CD4-positive, alpha-beta memory T cell (primary cell): Measurements from ENCODE around the gene AP2A2. TPM values are rescaled to one million over a fixed set of nuclear protein-coding genes. Genes with fewer than 3 reads are reported as not detected.
A peak's percentile ranks its signal among the peaks of the same experiment; 100 is the strongest.

ENCODE experiments used
- CTCF ChIA-PET: fragments of 350-600 bp; sonication (Branson Sonifier 250); formaldehyde crosslinking; loops from one replicate; lab custom pipeline; 2021; ENCODE audit warnings: inconsistent platforms; ENCODE audit not compliant: partially characterized antibody; lab: Charles Lee
- POLR2A ChIA-PET: fragments of 350-600 bp; sonication (Branson Sonifier 250); formaldehyde crosslinking; loops from one replicate; lab custom pipeline; 2021; ENCODE audit not compliant: partially characterized antibody; lab: Charles Lee
- DNase-seq, 5 donors: peaks; one replicate each; pipeline versions ENCODE4 v3.0.0 to v3.0.0-alpha.2; 2020 to 2022; ENCODE audit warnings: mixed read lengths in 1 of 5
- H3K27ac ChIP-seq: one replicate; pipeline ENCODE4 v1.7.0; 2013; ENCODE audit warnings: low read depth, low read length
- H3K27me3 ChIP-seq: 2 replicates; pipeline ENCODE4 v1.7.0; 2013; ENCODE audit warnings: mild to moderate bottlenecking, low read length, moderate library complexity; ENCODE audit not compliant: insufficient read depth
- H3K36me3 ChIP-seq: 2 replicates; pipeline ENCODE4 v1.7.0; 2013; ENCODE audit warnings: mild to moderate bottlenecking, low read length, moderate library complexity; ENCODE audit not compliant: insufficient read depth
- H3K4me1 ChIP-seq: 2 replicates; pipeline ENCODE4 v1.7.0; 2013; ENCODE audit warnings: mild to moderate bottlenecking, low read length, moderate library complexity; ENCODE audit not compliant: insufficient read depth
- H3K4me3 ChIP-seq, 2 donors: one replicate each; pipeline ENCODE4 v1.7.0; 2013; ENCODE audit warnings: low read length in 2 of 2, mild to moderate bottlenecking in 1 of 2
- H3K9me3 ChIP-seq, 2 donors: one replicate each; pipeline ENCODE4 v1.7.0; 2013; ENCODE audit warnings: low read length in 2 of 2, control low read depth in 1 of 2; ENCODE audit not compliant: control insufficient read depth in 1 of 2
- H3K27ac Mint-ChIP-seq, 7 donors: one replicate each; pipeline ENCODE4 v1.8.0; 2020 to 2021; ENCODE audit warnings: mixed read lengths in 7 of 7, mild to moderate bottlenecking in 6 of 7, inconsistent platforms in 3 of 7, moderate library complexity in 3 of 7
- H3K27me3 Mint-ChIP-seq, 2 donors: one replicate each; pipeline ENCODE4 v1.8.0; 2020 to 2021; ENCODE audit warnings: mixed read lengths in 2 of 2
- H3K36me3 Mint-ChIP-seq, 2 donors: one replicate each; pipeline ENCODE4 v1.8.0; 2020 to 2021; ENCODE audit warnings: mixed read lengths in 2 of 2, inconsistent platforms in 1 of 2, mild to moderate bottlenecking in 1 of 2
- H3K4me1 Mint-ChIP-seq, 4 donors: one replicate each; pipeline ENCODE4 v1.8.0; 2020 to 2021; ENCODE audit warnings: mixed read lengths in 4 of 4, mild to moderate bottlenecking in 1 of 4
- H3K4me3 Mint-ChIP-seq, 8 donors: one replicate each; pipeline ENCODE4 v1.8.0; 2020 to 2021; ENCODE audit warnings: mixed read lengths in 8 of 8, mild to moderate bottlenecking in 7 of 8, moderate library complexity in 6 of 8, inconsistent platforms in 3 of 8
- H3K9me3 Mint-ChIP-seq, 8 donors: one replicate each; pipeline ENCODE4 v1.8.0; 2020 to 2021; ENCODE audit warnings: mixed read lengths in 8 of 8, mild to moderate bottlenecking in 5 of 8, inconsistent platforms in 3 of 8, moderate library complexity in 1 of 8
- intact Hi-C: fragments of 100-400 bp; cut with micrococcal nuclease; formaldehyde crosslinking; loops from one replicate; pipeline ENCODE4 v1.15.1; 2023
- polyA plus RNA-seq, 2 donors: library from polyadenylated mRNA; unstranded; fragments of 300-500 nt; fragmentation: Illumina TruSeq; gene quantifications; one replicate each; pipeline ENCODE4 v1.2.3, GENCODE V29; 2021
- total RNA-seq, 2 experiments: library from RNA; stranded (reverse); gene quantifications; one replicate each; pipeline ENCODE4 v1.2.3, GENCODE V29; 2021

The AP2A2 gene
- total and polyA plus RNA-seq, 4 experiments from 2014 or later, result 5.1 to 87.4 (median 47.9) TPM

DNA sequence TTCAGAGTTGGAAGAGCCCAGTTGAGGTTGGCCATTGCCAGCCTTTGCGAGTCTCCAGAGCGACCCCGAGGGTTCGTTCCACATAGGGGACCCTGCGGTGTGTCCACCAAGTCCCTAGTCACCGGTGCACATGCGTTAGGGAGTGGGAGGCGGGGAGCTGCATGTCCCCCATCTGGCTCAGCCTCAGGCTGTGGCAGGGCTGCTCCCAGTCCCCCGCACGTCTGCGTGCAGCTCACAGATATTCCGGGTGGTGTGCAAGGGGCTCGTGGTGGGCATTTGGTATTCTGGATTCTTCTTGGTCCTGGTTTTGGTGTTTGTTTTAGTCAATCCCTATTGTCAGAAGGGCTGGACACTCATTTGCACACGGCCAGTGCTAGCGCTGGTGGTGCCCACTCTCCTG is 62.0 kb downstream of the AP2A2 start:
- Histone ChIP-seq H3K27ac (no peak overlapping the region), H3K4me3 (no peak overlapping the region), H3K9me3 (no peaks in the 10 kb centered on the region), H3K36me3 (peaks cover 65% of the 10 kb centered on the region), H3K4me1 (no peaks in the 10 kb centered on the region), H3K27me3 (no peaks in the 10 kb centered on the region)
- Mint-ChIP-seq H3K4me3 (no peak overlapping the region), H3K36me3 (peaks cover 18 to 44% of the 10 kb centered on the region in 2 donors), H3K9me3 (peaks cover 0 to 3% (median 0%) of the 10 kb centered on the region in 8 donors), H3K27me3 (no peaks in the 10 kb centered on the region), H3K27ac (no peak overlapping the region), H3K4me1 (peaks cover 0 to 3% (median 1%) of the 10 kb centered on the region in 4 donors)
- POLR2A ChIA-PET, result no interaction called here
- no peak for DNase-seq
- intact Hi-C loops, result no loop called here
- CTCF ChIA-PET, result no interaction called here

DNA sequence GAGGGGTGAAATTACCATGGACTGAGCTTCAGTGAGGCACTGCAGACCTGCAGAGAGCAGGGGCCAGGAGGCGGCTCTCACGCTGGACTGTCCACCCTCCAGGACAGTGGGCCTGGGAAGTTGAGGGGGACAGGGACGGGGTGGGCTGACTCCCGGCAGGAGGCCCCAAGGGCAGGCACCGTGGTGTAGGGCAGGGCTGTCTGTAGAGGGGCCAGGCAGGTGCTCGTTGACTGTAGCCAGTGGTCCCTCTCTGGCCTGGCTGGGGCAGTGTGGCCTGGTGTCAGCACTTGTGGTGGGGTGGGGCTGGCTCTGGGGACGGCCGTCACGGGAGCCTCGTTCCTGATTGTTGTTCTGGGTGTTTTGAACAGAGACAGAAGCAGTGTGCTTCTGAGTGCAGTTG is 64.4 kb downstream of the AP2A2 start:
- H3K27me3 Mint-ChIP-seq, result no peaks in the 10 kb centered on the region
- Histone ChIP-seq H3K36me3 (peaks cover 61% of the 10 kb centered on the region), H3K27me3 (no peaks in the 10 kb centered on the region), H3K27ac (no peak overlapping the region), H3K4me1 (no peaks in the 10 kb centered on the region), H3K4me3 (no peak overlapping the region), H3K9me3 (no peaks in the 10 kb centered on the region)
- no peak overlapping the region for H3K4me3 Mint-ChIP-seq
- DNase-seq, result no peak
- ChIA-PET CTCF (no interaction called here), POLR2A (no interaction called here)
- peaks cover 0 to 3% (median 0%) of the 10 kb centered on the region in 8 donors for H3K9me3 Mint-ChIP-seq
- H3K4me1 Mint-ChIP-seq, result peaks cover 2 to 4% (median 3%) of the 10 kb centered on the region in 4 donors
- intact Hi-C loops, result no loop called here
- H3K27ac Mint-ChIP-seq, result peak overlapping the region in 1 of 7 donors; percentile 73
- peaks cover 14 to 37% of the 10 kb centered on the region in 2 donors for H3K36me3 Mint-ChIP-seq

DNA sequence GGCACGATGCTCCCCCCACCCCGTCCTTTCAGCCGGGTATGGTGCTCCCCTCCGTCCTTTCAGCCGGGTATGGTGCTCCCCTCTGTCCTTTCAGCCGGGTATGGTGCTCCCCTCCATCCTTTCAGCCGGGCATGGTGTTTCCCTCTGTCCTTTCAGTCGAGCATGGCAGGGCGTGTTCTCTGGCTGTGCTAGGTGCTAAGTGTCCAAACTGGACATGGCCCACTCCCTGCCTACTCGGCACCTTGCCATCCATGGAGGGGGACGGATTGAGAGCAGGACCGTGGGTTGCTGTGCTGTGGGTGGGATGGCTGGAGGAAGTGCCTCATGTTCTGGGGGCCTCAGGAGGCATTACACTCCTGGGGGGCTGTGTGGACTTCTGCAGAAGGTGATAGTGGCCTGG is 65.4 kb downstream of the AP2A2 start:
- ChIA-PET CTCF (no interaction called here), POLR2A (no interaction called here)
- peaks cover 0 to 5% (median 0%) of the 10 kb centered on the region in 8 donors for H3K9me3 Mint-ChIP-seq
- H3K27me3 Mint-ChIP-seq, result no peaks in the 10 kb centered on the region
- H3K4me1 ChIP-seq, result no peaks in the 10 kb centered on the region
- peaks cover 20 to 42% of the 10 kb centered on the region in 2 donors for H3K36me3 Mint-ChIP-seq
- H3K4me3 Mint-ChIP-seq, result peak overlapping the region in 1 of 8 donors; percentile 15
- no peak overlapping the region for H3K27ac Mint-ChIP-seq
- H3K9me3 ChIP-seq, result no peaks in the 10 kb centered on the region
- peaks cover 5 to 9% (median 7%) of the 10 kb centered on the region in 4 donors for H3K4me1 Mint-ChIP-seq
- H3K27ac ChIP-seq, result no peak overlapping the region
- no peak overlapping the region for H3K4me3 ChIP-seq
- DNase-seq, result no peak
- H3K36me3 ChIP-seq, result peaks cover 52% of the 10 kb centered on the region
- no peaks in the 10 kb centered on the region for H3K27me3 ChIP-seq
- intact Hi-C loops, result no loop called here

DNA sequence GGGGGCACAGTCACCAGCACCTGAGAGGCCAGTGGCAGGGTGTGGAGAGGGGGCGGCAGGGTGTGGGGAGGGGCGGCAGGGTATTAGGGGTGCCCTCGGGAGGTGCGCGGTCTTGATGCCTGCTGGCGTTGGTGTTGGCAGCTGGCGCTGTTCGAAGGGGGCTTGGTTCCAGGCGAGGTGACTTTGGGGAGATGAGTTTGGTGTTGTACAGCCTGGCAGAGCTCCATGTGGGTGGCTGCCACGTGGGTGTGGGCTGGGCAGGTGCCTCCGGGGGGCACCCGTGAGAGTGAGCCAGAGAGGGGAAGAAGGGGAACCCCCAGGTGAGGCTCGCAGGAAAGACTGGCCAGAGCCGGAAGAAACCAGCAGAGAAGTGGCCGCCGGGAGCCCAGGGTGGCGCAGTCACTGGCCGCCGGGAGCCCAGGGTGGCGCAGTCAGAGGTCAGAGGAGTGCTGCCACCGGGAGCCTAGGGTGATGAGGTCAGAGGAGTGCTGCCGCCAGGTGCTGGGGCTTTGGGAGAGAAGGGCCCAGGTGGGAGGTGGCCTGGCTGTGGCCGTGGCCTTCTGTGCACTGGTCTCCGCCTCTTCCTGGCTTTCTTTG is 66.1 kb downstream of the AP2A2 start:
- CTCF ChIA-PET, result no interaction called here
- H3K36me3 ChIP-seq, result peaks cover 44% of the 10 kb centered on the region

DNA sequence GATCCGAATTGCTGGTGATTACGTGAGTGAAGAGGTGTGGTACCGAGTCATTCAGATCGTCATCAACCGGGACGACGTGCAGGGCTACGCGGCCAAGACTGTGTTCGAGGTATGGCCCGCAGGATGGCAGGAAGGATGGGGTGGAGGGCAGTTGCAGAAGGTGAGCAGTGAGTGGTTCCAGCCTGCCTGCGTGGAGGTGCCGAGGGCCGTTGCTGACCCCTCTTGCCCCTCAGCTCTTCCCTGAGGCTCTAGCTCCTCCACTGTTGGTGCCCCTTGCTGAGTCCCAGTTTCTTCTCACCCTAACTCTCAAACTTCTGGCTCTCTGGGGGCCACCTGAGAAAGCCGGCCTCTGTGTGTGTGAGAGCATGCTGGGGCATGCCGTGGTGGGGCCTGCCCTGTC is 66.9 kb downstream of the AP2A2 start:
- no peak overlapping the region for H3K4me3 Mint-ChIP-seq
- intact Hi-C loops, result no loop called here
- Histone ChIP-seq H3K4me1 (no peaks in the 10 kb centered on the region), H3K36me3 (peaks cover 40% of the 10 kb centered on the region), H3K9me3 (no peaks in the 10 kb centered on the region), H3K4me3 (no peak overlapping the region), H3K27ac (no peak overlapping the region), H3K27me3 (no peaks in the 10 kb centered on the region)
- DNase-seq, result no peak
- ChIA-PET CTCF (no interaction called here), POLR2A (no interaction called here)
- no peaks in the 10 kb centered on the region for H3K27me3 Mint-ChIP-seq
- H3K4me1 Mint-ChIP-seq, result peaks cover 6 to 13% (median 9%) of the 10 kb centered on the region in 4 donors
- H3K36me3 Mint-ChIP-seq, result peaks cover 23 to 49% of the 10 kb centered on the region in 2 donors
- peak overlapping the region in 2 of 7 donors; percentile 46 to 61 for H3K27ac Mint-ChIP-seq
- H3K9me3 Mint-ChIP-seq, result peaks cover 0 to 5% (median 0%) of the 10 kb centered on the region in 8 donors

More for the DNA sequence above, 66.1 kb downstream of the AP2A2 start:
- Mint-ChIP-seq H3K4me1 (peaks cover 6 to 13% (median 9%) of the 10 kb centered on the region in 4 donors), H3K4me3 (no peak overlapping the region), H3K27ac (peak overlapping the region in 1 of 7 donors; percentile 68), H3K36me3 (peaks cover 23 to 48% of the 10 kb centered on the region in 2 donors), H3K27me3 (no peaks in the 10 kb centered on the region), H3K9me3 (peaks cover 0 to 5% (median 0%) of the 10 kb centered on the region in 8 donors)
- Histone ChIP-seq H3K4me3 (no peak overlapping the region), H3K27ac (no peak overlapping the region), H3K4me1 (no peaks in the 10 kb centered on the region), H3K27me3 (no peaks in the 10 kb centered on the region), H3K9me3 (no peaks in the 10 kb centered on the region)
- DNase-seq, result no peak
- intact Hi-C loops, result no loop called here
- POLR2A ChIA-PET, result no interaction called here

DNA sequence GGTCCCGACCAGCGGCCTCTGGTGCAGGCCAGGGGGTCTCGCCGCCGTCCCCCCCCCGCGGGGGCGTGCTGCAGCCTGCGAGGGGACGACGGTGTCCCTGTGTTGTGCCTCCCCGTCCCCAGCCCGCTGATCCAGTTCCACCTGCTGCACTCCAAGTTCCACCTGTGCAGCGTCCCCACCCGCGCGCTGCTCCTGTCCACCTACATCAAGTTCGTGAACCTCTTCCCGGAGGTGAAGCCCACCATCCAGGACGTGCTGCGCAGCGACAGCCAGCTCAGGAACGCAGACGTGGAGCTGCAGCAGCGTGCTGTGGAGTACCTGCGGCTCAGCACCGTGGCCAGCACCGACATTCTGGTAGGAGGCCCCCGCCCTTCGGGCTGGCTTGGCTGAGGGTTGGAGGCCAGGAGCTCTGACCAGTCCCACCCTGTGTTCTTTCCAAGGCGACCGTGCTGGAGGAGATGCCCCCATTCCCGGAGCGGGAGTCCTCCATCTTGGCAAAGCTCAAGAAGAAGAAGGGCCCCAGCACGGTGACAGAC is 68.0 kb downstream of the AP2A2 start:
- H3K4me3 ChIP-seq, result no peak overlapping the region
- Mint-ChIP-seq H3K36me3 (peaks cover 20 to 45% of the 10 kb centered on the region in 2 donors), H3K27me3 (no peaks in the 10 kb centered on the region), H3K9me3 (peaks cover 0 to 5% (median 0%) of the 10 kb centered on the region in 8 donors), H3K4me3 (no peak overlapping the region), H3K27ac (no peak overlapping the region), H3K4me1 (peaks cover 6 to 13% (median 9%) of the 10 kb centered on the region in 4 donors)
- intact Hi-C loops, result no loop called here
- no peaks in the 10 kb centered on the region for H3K4me1 ChIP-seq
- DNase-seq, result no peak
- ChIA-PET POLR2A (no interaction called here), CTCF (no interaction called here)
- H3K36me3 ChIP-seq, result peaks cover 32% of the 10 kb centered on the region
- H3K9me3 ChIP-seq, result no peaks in the 10 kb centered on the region
- H3K27me3 ChIP-seq, result no peaks in the 10 kb centered on the region
- no peak overlapping the region for H3K27ac ChIP-seq

DNA sequence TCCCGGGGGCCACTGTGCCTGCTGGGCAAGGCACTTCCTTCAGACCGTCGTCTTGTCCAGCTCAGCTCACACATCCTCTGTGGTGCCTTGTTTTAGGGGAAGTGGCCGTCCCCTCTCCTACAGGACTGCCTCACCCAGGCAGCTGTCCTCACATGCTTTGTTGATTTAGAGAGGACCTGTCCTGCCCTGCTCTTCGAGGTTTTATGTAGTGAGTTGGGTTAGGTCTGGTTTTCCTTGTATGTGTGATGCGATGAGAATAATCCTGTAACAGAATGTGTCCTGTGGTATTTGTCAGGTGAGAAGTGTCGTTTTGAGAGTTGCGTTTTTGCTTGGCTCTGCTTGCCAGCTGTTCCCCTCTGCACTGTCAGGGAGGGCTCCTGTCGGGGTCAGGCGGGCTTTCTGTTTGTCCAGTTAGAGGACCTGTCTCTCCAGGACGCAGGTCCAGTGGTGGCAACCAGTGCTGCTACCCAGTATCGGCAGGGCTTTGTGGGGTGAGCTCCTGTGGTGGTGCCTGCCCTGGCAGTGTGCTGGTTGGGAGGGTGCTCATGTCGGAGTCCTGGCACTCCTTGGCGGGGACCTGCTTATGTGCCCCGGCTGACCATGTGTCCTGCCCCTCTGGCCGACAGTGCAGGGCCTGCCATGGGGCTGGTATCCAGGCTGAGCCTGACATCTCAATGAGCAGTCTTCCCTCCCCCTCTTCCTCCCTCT is 69.5 kb downstream of the AP2A2 start:
- no peaks in the 10 kb centered on the region for H3K27me3 Mint-ChIP-seq
- H3K27ac Mint-ChIP-seq, result peak overlapping the region in 6 of 7 donors; percentile 30 to 84 (median 48)
- peaks cover 6 to 13% (median 8%) of the 10 kb centered on the region in 4 donors for H3K4me1 Mint-ChIP-seq
- peaks cover 0 to 5% (median 0%) of the 10 kb centered on the region in 8 donors for H3K9me3 Mint-ChIP-seq
- no peak overlapping the region for H3K27ac ChIP-seq
- ChIA-PET CTCF (no interaction called here), POLR2A (no interaction called here)
- no peak overlapping the region for H3K4me3 Mint-ChIP-seq
- no peaks in the 10 kb centered on the region for H3K9me3 ChIP-seq
- H3K27me3 ChIP-seq, result no peaks in the 10 kb centered on the region
- H3K36me3 ChIP-seq, result peaks cover 20% of the 10 kb centered on the region
- H3K36me3 Mint-ChIP-seq, result peaks cover 17 to 36% of the 10 kb centered on the region in 2 donors
- intact Hi-C loops, result no loop called here
- no peak overlapping the region for H3K4me3 ChIP-seq
- DNase-seq, result no peak
- no peaks in the 10 kb centered on the region for H3K4me1 ChIP-seq
